ENCODE data around the gene AATF. TPM values are rescaled to one million over a fixed set of nuclear protein-coding genes. Genes with fewer than 3 reads are reported as not detected.

AATF gene
- total RNA-seq, 2 experiments from 2014 or later = 67.1 to 71.6 TPM

- peaks cover 27% of the 10 kb centered on the region for H3K36me3 Mint-ChIP-seq
- ATAC-seq (ENCODE audit: low read depth) = no peak
- no peak overlapping the region for H3K4me3 Mint-ChIP-seq
- H3K27ac Mint-ChIP-seq = no peak overlapping the region
- no peaks in the 10 kb centered on the region for H3K9me3 Mint-ChIP-seq
- H3K4me1 Mint-ChIP-seq = peaks cover 15% of the 10 kb centered on the region
- POLR2A ChIA-PET = no interaction called here
- DNase-seq = no peak
- no peaks in the 10 kb centered on the region for H3K27me3 Mint-ChIP-seq
Measured at GRCh38 chr17:37096071-37096470, 147.3 kb downstream of the AATF start.

GRCh38 chr17:37097154-37097553 lies 148.4 kb downstream of the AATF start:
- Mint-ChIP-seq H3K9me3 (no peaks in the 10 kb centered on the region), H3K27me3 (no peaks in the 10 kb centered on the region), H3K36me3 (peaks cover 27% of the 10 kb centered on the region), H3K27ac (no peak overlapping the region), H3K4me1 (peaks cover 11% of the 10 kb centered on the region), H3K4me3 (no peak overlapping the region)
- POLR2A ChIA-PET = no interaction called here
- ATAC-seq (ENCODE audit: low read depth) (no peak), DNase-seq (no peak)

GRCh38 chr17:37098152-37098551 lies 149.4 kb downstream of the AATF start:
- ATAC-seq (ENCODE audit: low read depth) (no peak), DNase-seq (no peak)
- POLR2A ChIA-PET = no interaction called here
- no peak overlapping the region for H3K4me3 Mint-ChIP-seq
- H3K27me3 Mint-ChIP-seq = no peaks in the 10 kb centered on the region
- peaks cover 24% of the 10 kb centered on the region for H3K36me3 Mint-ChIP-seq
- H3K4me1 Mint-ChIP-seq = peaks cover 6% of the 10 kb centered on the region
- H3K9me3 Mint-ChIP-seq = no peaks in the 10 kb centered on the region
- no peak overlapping the region for H3K27ac Mint-ChIP-seq

GRCh38 chr17:37098910-37099664 lies 150.3 kb downstream of the AATF start:
- Mint-ChIP-seq H3K9me3 (no peaks in the 10 kb centered on the region), H3K4me3 (no peak overlapping the region), H3K27me3 (no peaks in the 10 kb centered on the region), H3K36me3 (peaks cover 20% of the 10 kb centered on the region), H3K27ac (no peak overlapping the region), H3K4me1 (peaks cover 5% of the 10 kb centered on the region)
- DNase-seq = no peak
- POLR2A ChIA-PET = no interaction called here
- ATAC-seq (ENCODE audit: low read depth) = no peak

DNA sequence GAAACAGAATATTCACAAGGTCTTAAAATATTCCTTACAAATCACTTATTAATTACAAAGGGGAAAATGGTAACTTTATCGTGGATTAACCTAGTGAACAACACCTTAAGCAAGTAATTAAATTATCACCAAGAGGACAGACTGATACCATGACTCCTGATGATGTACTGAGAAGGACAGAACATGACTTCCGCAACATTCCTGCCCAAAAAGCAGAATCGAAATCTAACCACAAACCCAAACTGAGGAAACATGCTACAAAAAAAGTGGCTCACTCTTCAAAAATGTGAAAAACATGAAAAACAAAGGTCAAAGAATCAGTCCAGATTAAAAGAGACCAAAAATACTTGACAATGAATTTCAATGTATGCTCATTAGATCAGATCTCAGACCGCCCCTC lies 151.5 kb downstream of the AATF start:
- no peaks in the 10 kb centered on the region for H3K9me3 Mint-ChIP-seq
- no peaks in the 10 kb centered on the region for H3K4me1 Mint-ChIP-seq
- DNase-seq = no peak
- H3K27ac Mint-ChIP-seq = no peak overlapping the region
- H3K36me3 Mint-ChIP-seq = peaks cover 14% of the 10 kb centered on the region
- no peak overlapping the region for H3K4me3 Mint-ChIP-seq
- H3K27me3 Mint-ChIP-seq = no peaks in the 10 kb centered on the region
- POLR2A ChIA-PET = interaction anchor here (0.6 kb wide), 1 partner anchor 57 kb away, joined by 3 read pairs; no protein-coding TSS in a partner anchor
- ATAC-seq (ENCODE audit: low read depth) = no peak

DNA sequence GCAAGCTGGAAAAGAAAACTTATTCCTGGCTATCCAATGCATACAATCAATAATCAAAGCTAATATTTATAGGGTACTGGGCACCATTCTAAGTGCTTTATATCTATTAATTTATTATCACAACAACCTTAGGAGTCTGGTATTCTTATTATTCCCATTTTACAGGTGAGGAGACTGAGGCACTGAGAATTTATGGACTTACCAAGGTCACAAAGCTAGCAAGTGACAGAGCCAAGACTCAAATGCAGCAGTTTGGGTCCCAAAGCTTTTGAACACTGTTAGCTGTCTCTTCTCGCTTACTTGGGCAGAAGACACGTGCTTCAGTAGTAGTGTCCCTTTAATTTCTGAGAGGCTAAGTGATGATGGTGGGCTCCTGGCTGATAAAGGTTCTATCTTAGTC lies 152.6 kb downstream of the AATF start:
- H3K9me3 Mint-ChIP-seq = no peaks in the 10 kb centered on the region
- H3K36me3 Mint-ChIP-seq = peaks cover 10% of the 10 kb centered on the region
- H3K27ac Mint-ChIP-seq = no peak overlapping the region
- DNase-seq (no peak), ATAC-seq (ENCODE audit: low read depth) (no peak)
- H3K4me1 Mint-ChIP-seq = no peaks in the 10 kb centered on the region
- no peak overlapping the region for H3K4me3 Mint-ChIP-seq
- H3K27me3 Mint-ChIP-seq = no peaks in the 10 kb centered on the region
- POLR2A ChIA-PET = interaction anchor here (0.6 to 0.7 kb wide), 2 partner anchors 11 to 23 kb away, joined by 3 to 5 read pairs; no protein-coding TSS in a partner anchor

GRCh38 chr17:37103231-37103630 lies 154.5 kb downstream of the AATF start:
- H3K27ac Mint-ChIP-seq = no peak overlapping the region
- H3K36me3 Mint-ChIP-seq = peaks cover 7% of the 10 kb centered on the region
- DNase-seq (no peak), ATAC-seq (ENCODE audit: low read depth) (no peak)
- H3K4me3 Mint-ChIP-seq = no peak overlapping the region
- POLR2A ChIA-PET = no interaction called here
- H3K4me1 Mint-ChIP-seq = no peaks in the 10 kb centered on the region
- H3K27me3 Mint-ChIP-seq = no peaks in the 10 kb centered on the region
- H3K9me3 Mint-ChIP-seq = no peaks in the 10 kb centered on the region

DNA sequence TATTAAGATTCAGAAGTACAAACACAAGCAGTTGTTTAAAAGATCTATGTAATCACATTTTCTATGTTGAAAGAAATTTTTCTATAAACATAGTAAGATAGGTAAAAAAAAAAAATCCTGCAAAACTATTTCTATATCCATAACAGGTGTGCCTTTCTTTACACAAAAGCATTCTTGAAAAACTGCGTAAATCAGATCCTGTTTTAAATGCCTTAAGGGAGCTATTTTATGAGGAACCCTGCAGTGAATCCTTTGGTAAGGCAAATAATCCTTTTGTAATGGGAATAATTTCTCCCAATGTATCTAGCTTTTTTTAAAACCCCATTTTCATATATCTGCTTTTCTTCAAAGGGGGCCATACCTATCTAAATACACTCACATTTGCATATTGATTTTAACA lies 157.3 kb downstream of the AATF start:
- Mint-ChIP-seq H3K27ac (no peak overlapping the region), H3K27me3 (no peaks in the 10 kb centered on the region), H3K36me3 (peaks cover 5% of the 10 kb centered on the region), H3K9me3 (no peaks in the 10 kb centered on the region), H3K4me3 (no peak overlapping the region), H3K4me1 (no peaks in the 10 kb centered on the region)
- ATAC-seq (ENCODE audit: low read depth) (no peak), DNase-seq (no peak)
- POLR2A ChIA-PET = no interaction called here

Small RNAs within 50 kb of the gene (microRNA-seq; reads per million reads assigned to microRNA genes)
- not detected for gene MIR2909

Other genes starting within 250 kb of the AATF start
- gene LHX1, start 11.5 kb upstream of the AATF start, total RNA-seq = not detected

All from activated naive CD8-positive, alpha-beta T cell treated with anti-CD3 and anti-CD28 coated beads, Interleukin-2, amount 10 ng/mL, durations not matched to agents 7 days and 5 days (primary cell).